IPS-20b (cell line): ENCODE measurements around the gene DNAJC8.

Experiments used
- H3K27ac ChIP-seq: one replicate; pipeline ENCODE4 v1.5.1; 2013; ENCODE audit warnings: low read length
- H3K27me3 ChIP-seq: 2 replicates; pipeline ENCODE4 v1.6.1; 2013; ENCODE audit warnings: mild to moderate bottlenecking, low read length, inconsistent platforms; ENCODE audit not compliant: insufficient read depth
- H3K36me3 ChIP-seq: 2 replicates; pipeline ENCODE4 v1.6.1; 2013; ENCODE audit warnings: low read depth, mild to moderate bottlenecking, inconsistent platforms, low read length, moderate library complexity; ENCODE audit not compliant: insufficient read depth
- H3K4me1 ChIP-seq: 2 replicates; pipeline ENCODE4 v1.6.1; 2013; ENCODE audit warnings: mild to moderate bottlenecking, control low read depth, inconsistent platforms, low read length, moderate library complexity; ENCODE audit not compliant: insufficient read depth
- H3K4me3 ChIP-seq: 2 replicates; pipeline ENCODE4 v1.5.1; 2013; ENCODE audit warnings: mild to moderate bottlenecking, low read length, inconsistent platforms
- H3K9ac ChIP-seq: 2 replicates; pipeline ENCODE4 v1.6.1; 2013; ENCODE audit warnings: low read depth, mild to moderate bottlenecking, inconsistent platforms, low read length, moderate library complexity
- H3K9me3 ChIP-seq: 2 replicates; pipeline ENCODE4 v1.6.1; 2013; ENCODE audit warnings: mild to moderate bottlenecking, low read depth, low read length, inconsistent platforms; ENCODE audit not compliant: insufficient read depth

The DNAJC8 gene

GRCh38 chr1:28175955-28176485, 56.8 kb downstream of the DNAJC8 start:
- Histone ChIP-seq H3K27me3 (no peaks in the 10 kb centered on the region), H3K4me3 (no peak overlapping the region), H3K27ac (no peak overlapping the region), H3K9me3 (no peaks in the 10 kb centered on the region), H3K36me3 (no peaks in the 10 kb centered on the region), H3K4me1 (no peaks in the 10 kb centered on the region; the same call in 1 of the 2 replicates), H3K9ac (no peak overlapping the region)

GRCh38 chr1:28173980-28174297, 58.9 kb downstream of the DNAJC8 start:
- Histone ChIP-seq H3K9ac (no peak overlapping the region), H3K27ac (no peak overlapping the region)

GRCh38 chr1:28173151-28173979, 59.5 kb downstream of the DNAJC8 start:
- Histone ChIP-seq H3K9me3 (no peaks in the 10 kb centered on the region), H3K4me1 (no peaks in the 10 kb centered on the region; the same call in 1 of the 2 replicates), H3K4me3 (no peak overlapping the region), H3K27ac (no peak overlapping the region), H3K36me3 (no peaks in the 10 kb centered on the region), H3K9ac (no peak overlapping the region), H3K27me3 (no peaks in the 10 kb centered on the region)

More at GRCh38 chr1:28173980-28174297, 58.9 kb downstream of the DNAJC8 start:
- no peaks in the 10 kb centered on the region for H3K9me3 ChIP-seq
- no peaks in the 10 kb centered on the region for H3K36me3 ChIP-seq
- H3K4me3 ChIP-seq = no peak overlapping the region
- H3K4me1 ChIP-seq = no peaks in the 10 kb centered on the region; the same call in 1 of the 2 replicates
- no peaks in the 10 kb centered on the region for H3K27me3 ChIP-seq

GRCh38 chr1:28172713-28173150, 60.1 kb downstream of the DNAJC8 start:
- Histone ChIP-seq H3K4me3 (no peak overlapping the region), H3K36me3 (no peaks in the 10 kb centered on the region), H3K9me3 (no peaks in the 10 kb centered on the region), H3K4me1 (no peaks in the 10 kb centered on the region; the same call in 1 of the 2 replicates), H3K27me3 (no peaks in the 10 kb centered on the region), H3K9ac (no peak overlapping the region), H3K27ac (no peak overlapping the region)

GRCh38 chr1:28171246-28171645, 61.6 kb downstream of the DNAJC8 start:
- Histone ChIP-seq H3K27me3 (no peaks in the 10 kb centered on the region), H3K36me3 (no peaks in the 10 kb centered on the region), H3K27ac (no peak overlapping the region), H3K4me3 (no peak overlapping the region), H3K9me3 (no peaks in the 10 kb centered on the region), H3K9ac (no peak overlapping the region), H3K4me1 (no peaks in the 10 kb centered on the region)

GRCh38 chr1:28170001-28170596, 62.7 kb downstream of the DNAJC8 start:
- Histone ChIP-seq H3K36me3 (no peaks in the 10 kb centered on the region), H3K9ac (no peak overlapping the region), H3K4me3 (no peak overlapping the region), H3K27me3 (no peaks in the 10 kb centered on the region), H3K27ac (no peak overlapping the region), H3K4me1 (no peaks in the 10 kb centered on the region), H3K9me3 (no peaks in the 10 kb centered on the region)

- no peaks in the 10 kb centered on the region for H3K9me3 ChIP-seq
- no peak overlapping the region for H3K4me3 ChIP-seq
- no peak overlapping the region for H3K27ac ChIP-seq
- H3K27me3 ChIP-seq = no peaks in the 10 kb centered on the region
- no peaks in the 10 kb centered on the region for H3K4me1 ChIP-seq
- H3K9ac ChIP-seq = no peak overlapping the region
- no peaks in the 10 kb centered on the region for H3K36me3 ChIP-seq
Measured at GRCh38 chr1:28163496-28164161, 69.2 kb downstream of the DNAJC8 start.

GRCh38 chr1:28162151-28162550, 70.7 kb downstream of the DNAJC8 start:
- H3K27ac ChIP-seq = no peak overlapping the region
- H3K9ac ChIP-seq = no peak overlapping the region
- H3K27me3 ChIP-seq = no peaks in the 10 kb centered on the region
- H3K36me3 ChIP-seq = no peaks in the 10 kb centered on the region
- H3K4me3 ChIP-seq = no peak overlapping the region
- H3K9me3 ChIP-seq = no peaks in the 10 kb centered on the region
- H3K4me1 ChIP-seq = no peaks in the 10 kb centered on the region

- Histone ChIP-seq H3K4me3 (no peak overlapping the region), H3K27me3 (no peaks in the 10 kb centered on the region), H3K27ac (no peak overlapping the region), H3K4me1 (no peaks in the 10 kb centered on the region), H3K9me3 (no peaks in the 10 kb centered on the region), H3K36me3 (no peaks in the 10 kb centered on the region), H3K9ac (no peak overlapping the region)
Measured at GRCh38 chr1:28161751-28162150, 71.1 kb downstream of the DNAJC8 start.

- Histone ChIP-seq H3K4me3 (no peak overlapping the region), H3K27me3 (no peaks in the 10 kb centered on the region), H3K9me3 (no peaks in the 10 kb centered on the region), H3K27ac (no peak overlapping the region), H3K4me1 (no peaks in the 10 kb centered on the region), H3K9ac (no peak overlapping the region), H3K36me3 (no peaks in the 10 kb centered on the region)
Measured at GRCh38 chr1:28160782-28161266, 72.0 kb downstream of the DNAJC8 start.

GRCh38 chr1:28159680-28160079, 73.1 kb downstream of the DNAJC8 start:
- H3K9me3 ChIP-seq = no peaks in the 10 kb centered on the region
- no peak overlapping the region for H3K27ac ChIP-seq
- H3K4me3 ChIP-seq = no peak overlapping the region
- no peaks in the 10 kb centered on the region for H3K27me3 ChIP-seq
- H3K36me3 ChIP-seq = no peaks in the 10 kb centered on the region
- no peak overlapping the region for H3K9ac ChIP-seq
- no peaks in the 10 kb centered on the region for H3K4me1 ChIP-seq
